Renal pelvis (tissue), 4 donors: Measurements from ENCODE around the gene GALNT9. TPM values are rescaled to one million over a fixed set of nuclear protein-coding genes. Genes with fewer than 3 reads are reported as not detected.
"Not testable (repeated sequence)": the region's sequence is repeated elsewhere in the genome, so short reads cannot be mapped to it uniquely, and the experiment has no call there.

ENCODE experiments used
- DNase-seq: peaks from one replicate; pipeline ENCODE4 v3.0.0-alpha.2; 2013
- polyA plus RNA-seq, 3 donors: library from polyadenylated mRNA; unstranded; fragments of 120-200 nt; gene quantifications; one replicate each; pipeline ENCODE4 v1.2.1, GENCODE V29; 2013; ENCODE audit not compliant: insufficient read length in 3 of 3

The GALNT9 gene
- polyA plus RNA-seq, 3 donors: 10.5 to 11.8 (median 11.3) TPM

GRCh38 chr12:132202929-132203721, 126.3 kb downstream of the GALNT9 start:
- DNase-seq: no peak

GRCh38 chr12:132201391-132202120, 127.8 kb downstream of the GALNT9 start:
- DNase-seq: no peak

GRCh38 chr12:132200800-132201199, 128.6 kb downstream of the GALNT9 start:
- no peak for DNase-seq

GRCh38 chr12:132199526-132200319, 129.7 kb downstream of the GALNT9 start:
- no peak for DNase-seq

GRCh38 chr12:132199101-132199500, 130.3 kb downstream of the GALNT9 start:
- no peak for DNase-seq

- DNase-seq: no peak
Observed at GRCh38 chr12:132197581-132198354, 131.6 kb downstream of the GALNT9 start.

GRCh38 chr12:132196873-132197390, 132.5 kb downstream of the GALNT9 start:
- no peak for DNase-seq

GRCh38 chr12:132196038-132196872, 133.1 kb downstream of the GALNT9 start:
- DNase-seq: no peak

- DNase-seq: not testable (repeated sequence)
Observed at GRCh38 chr12:132195242-132195641, 134.1 kb downstream of the GALNT9 start.

GRCh38 chr12:132194556-132194955, 134.8 kb downstream of the GALNT9 start:
- DNase-seq: no peak

- no peak for DNase-seq
Observed at GRCh38 chr12:132194056-132194455, 135.3 kb downstream of the GALNT9 start.

- peak; percentile 65 for DNase-seq
Observed at GRCh38 chr12:132191715-132192553, 137.5 kb downstream of the GALNT9 start.

GRCh38 chr12:132190834-132191500, 138.4 kb downstream of the GALNT9 start:
- no peak for DNase-seq

GRCh38 chr12:132190012-132190755, 139.2 kb downstream of the GALNT9 start:
- no peak for DNase-seq

GRCh38 chr12:132189378-132190011, 139.9 kb downstream of the GALNT9 start:
- DNase-seq: peak; percentile 68

- no peak for DNase-seq
Observed at GRCh38 chr12:132188916-132189325, 140.5 kb downstream of the GALNT9 start.

- no peak for DNase-seq
Observed at GRCh38 chr12:132188451-132188901, 140.9 kb downstream of the GALNT9 start.
